Neural cell (in vitro differentiated cells): Measurements from ENCODE around the gene PRPF40A. TPM values are rescaled to one million over a fixed set of nuclear protein-coding genes. Genes with fewer than 3 reads are reported as not detected.
"Not testable (repeated sequence)": the region's sequence is repeated elsewhere in the genome, so short reads cannot be mapped to it uniquely, and the experiment has no call there.

Experiments used
- H2AFZ ChIP-seq: fragments of 200-600, 300-800 bp; sonication (generic), shearing (Covaris generic); 2 replicates; pipeline ENCODE4 v1.6.0; 2014; ENCODE audit warnings: low read depth, mild to moderate bottlenecking, antibody characterized with exemption, low read length, moderate library complexity
- H3F3A ChIP-seq: fragments of 200-600 bp; shearing (Covaris generic); 2 replicates; pipeline ENCODE4 v1.6.1; 2016; ENCODE audit warnings: mild to moderate bottlenecking, moderate library complexity, mixed read lengths, antibody characterized with exemption, low read length; ENCODE audit not compliant: insufficient read depth, poor library complexity, severe bottlenecking
- H3K27ac ChIP-seq: fragments of 200-600, 300-800 bp; sonication (generic), shearing (Covaris generic); 2 replicates; pipeline ENCODE4 v1.5.1; 2014; ENCODE audit warnings: mild to moderate bottlenecking, low read length, moderate library complexity
- H3K27me3 ChIP-seq: fragments of 300-800, 200-600 bp; sonication (generic), shearing (Covaris generic); 2 replicates; pipeline ENCODE4 v1.6.0; 2014; ENCODE audit warnings: mild to moderate bottlenecking, low read depth, low read length, moderate library complexity; ENCODE audit not compliant: insufficient read depth
- H3K36me3 ChIP-seq: fragments of 300-800, 200-600 bp; sonication (generic), shearing (Covaris generic); 2 replicates; pipeline ENCODE4 v1.5.1; 2014; ENCODE audit warnings: mild to moderate bottlenecking, antibody characterized with exemption, low read length, moderate library complexity; ENCODE audit not compliant: insufficient read depth
- H3K4me2 ChIP-seq: fragments of 300-800, 200-600 bp; sonication (generic), shearing (Covaris generic); 2 replicates; pipeline ENCODE4 v1.6.0; 2014; ENCODE audit warnings: mild to moderate bottlenecking, low read length
- H3K4me3 ChIP-seq: fragments of 300-800, 200-600 bp; sonication (generic), shearing (Covaris generic); 2 replicates; pipeline ENCODE4 v1.5.1; 2014; ENCODE audit warnings: mild to moderate bottlenecking, low read length, moderate library complexity
- H3K79me2 ChIP-seq: fragments of 200-600 bp; shearing (Covaris generic); replicated peaks from 2 replicates; pipeline ENCODE4 v1.6.0; 2014; ENCODE audit warnings: mild to moderate bottlenecking, low read length, moderate library complexity; ENCODE audit not compliant: insufficient read depth
- H3K9ac ChIP-seq: fragments of 300-800, 200-600 bp; sonication (generic), shearing (Covaris generic); 2 replicates; pipeline ENCODE4 v1.6.1; 2016; ENCODE audit warnings: mild to moderate bottlenecking, low read length, mixed read lengths
- H3K9me2 ChIP-seq: fragments of 200-600 bp; shearing (Covaris generic); 2 replicates; pipeline ENCODE4 v1.6.1; 2016; ENCODE audit warnings: mild to moderate bottlenecking, low read length, mixed read lengths; ENCODE audit not compliant: insufficient read depth
- H3K9me3 ChIP-seq: fragments of 200-600, 300-800 bp; sonication (generic), shearing (Covaris generic); 2 replicates; pipeline ENCODE4 v1.6.1; 2016; ENCODE audit warnings: mild to moderate bottlenecking, mixed run types, low read length, moderate library complexity, mixed read lengths
- H4K20me1 ChIP-seq: fragments of 200-600 bp; shearing (Covaris generic); 2 replicates; pipeline ENCODE4 v1.6.1; 2016; ENCODE audit warnings: mild to moderate bottlenecking, mixed run types; ENCODE audit not compliant: insufficient read depth
- CTCF ChIP-seq: fragments of 450-650 bp; IDR thresholded peaks from 2 replicates; pipeline ENCODE4 v1.5.1; 2014; ENCODE audit warnings: antibody characterized with exemption, mild to moderate bottlenecking, moderate library complexity; ENCODE audit not compliant: poor library complexity, severe bottlenecking
- EP300 ChIP-seq: fragments of 450-650 bp; conservative IDR thresholded peaks from 2 replicates; pipeline ENCODE4 v1.6.1; 2014; ENCODE audit warnings: antibody characterized with exemption, mild to moderate bottlenecking, moderate library complexity; ENCODE audit not compliant: poor library complexity, severe bottlenecking
- EZH2 ChIP-seq: fragments of 200-600, 300-800 bp; shearing (Covaris generic), sonication (generic); IDR thresholded peaks from 2 replicates; pipeline ENCODE4 v1.6.1; 2014; ENCODE audit warnings: antibody characterized with exemption, low read length, borderline replicate concordance, mild to moderate bottlenecking; ENCODE audit not compliant: insufficient read depth, poor library complexity, severe bottlenecking
- MXI1 ChIP-seq: fragments of 450-650 bp; conservative IDR thresholded peaks from 2 replicates; pipeline ENCODE4 v1.6.1; 2014; ENCODE audit warnings: antibody characterized with exemption, mild to moderate bottlenecking; ENCODE audit not compliant: poor library complexity, severe bottlenecking
- POLR2AphosphoS5 ChIP-seq: IDR thresholded peaks from 2 replicates; pipeline ENCODE4 v1.6.1; 2012
- RAD21 ChIP-seq: fragments of 450-650 bp; conservative IDR thresholded peaks from 2 replicates; pipeline ENCODE4 v1.6.1; 2014; ENCODE audit warnings: antibody characterized with exemption, mild to moderate bottlenecking, moderate library complexity
- REST ChIP-seq: IDR thresholded peaks from 2 replicates; pipeline ENCODE4 v1.6.1; 2012; ENCODE audit warnings: borderline replicate concordance
- SMC3 ChIP-seq: fragments of 450-650 bp; conservative IDR thresholded peaks from 2 replicates; pipeline ENCODE4 v1.6.1; 2014; ENCODE audit warnings: antibody characterized with exemption, mild to moderate bottlenecking, moderate library complexity; ENCODE audit not compliant: poor library complexity
- TAF1 ChIP-seq: IDR thresholded peaks from 2 replicates; pipeline ENCODE4 v1.6.1; 2012; ENCODE audit warnings: low read depth
- polyA plus RNA-seq: library from polyadenylated mRNA; depleted of rRNA; stranded (reverse); fragments of >200 nt; gene quantifications from 2 replicates; pipeline ENCODE4 v1.2.3, GENCODE V29; 2014

Gene PRPF40A
- polyA plus RNA-seq, 1 donor from 2014 or later = 105 TPM

GRCh38 chr2:152737509-152737908, 20.2 kb upstream of the PRPF40A start:
- not testable (repeated sequence) for H3K27ac ChIP-seq, H3F3A ChIP-seq, H3K4me3 ChIP-seq, H3K27me3 ChIP-seq, H3K36me3 ChIP-seq, H3K9me3 ChIP-seq, H3K4me2 ChIP-seq, H3K9me2 ChIP-seq, H3K79me2 ChIP-seq, H2AFZ ChIP-seq, H4K20me1 ChIP-seq, H3K9ac ChIP-seq

- Histone ChIP-seq H3F3A (no peaks in the 10 kb centered on the region), H3K4me3 (no peak overlapping the region), H4K20me1 (no peaks in the 10 kb centered on the region), H3K36me3 (no peaks in the 10 kb centered on the region), H3K79me2 (peaks cover 26% of the 10 kb centered on the region), H3K9me2 (no peaks in the 10 kb centered on the region), H3K9ac (no peak overlapping the region), H3K27me3 (no peaks in the 10 kb centered on the region), H3K9me3 (no peaks in the 10 kb centered on the region), H3K4me2 (no peak overlapping the region), H3K27ac (no peak overlapping the region), H2AFZ (no peak overlapping the region)
- TF ChIP-seq EZH2 (no peak), MXI1 (no peak), CTCF (no peak), POLR2AphosphoS5 (no peak), EP300 (no peak), TAF1 (no peak), RAD21 (no peak), REST (no peak), SMC3 (no peak)
Observed at GRCh38 chr2:152730591-152731333, 13.5 kb upstream of the PRPF40A start.

GRCh38 chr2:152729844-152730243, 12.6 kb upstream of the PRPF40A start:
- Histone ChIP-seq H3K4me3 (no peak overlapping the region), H3K9ac (no peak overlapping the region), H3K36me3 (no peaks in the 10 kb centered on the region), H2AFZ (no peak overlapping the region), H3K9me2 (no peaks in the 10 kb centered on the region), H3K4me2 (no peak overlapping the region), H4K20me1 (no peaks in the 10 kb centered on the region), H3K79me2 (peaks cover 29% of the 10 kb centered on the region), H3F3A (no peaks in the 10 kb centered on the region), H3K27me3 (no peaks in the 10 kb centered on the region), H3K9me3 (no peaks in the 10 kb centered on the region), H3K27ac (no peak overlapping the region)
- no peak for TF ChIP-seq EP300
- no peak for TF ChIP-seq MXI1
- TF ChIP-seq POLR2AphosphoS5 = no peak
- TF ChIP-seq RAD21 = no peak
- TF ChIP-seq CTCF = no peak
- no peak for TF ChIP-seq EZH2
- TF ChIP-seq SMC3 = no peak
- TF ChIP-seq REST = no peak
- no peak for TF ChIP-seq TAF1
